GM19025 (cell line): ENCODE results near the gene ARHGAP29.

ENCODE experiments used
- ATAC-seq: cut with Tn5 transposase; IDR thresholded peaks from one replicate; pipeline ENCODE4 v1.9.1; 2021; ENCODE audit warnings: mild to moderate bottlenecking, low read depth, moderate library complexity; ENCODE audit not compliant: unreplicated experiment

ARHGAP29 gene

GRCh38 chr1:94130851-94131595 lies 106.4 kb downstream of the ARHGAP29 start:
- ATAC-seq, result no peak

GRCh38 chr1:94126651-94127050 lies 110.7 kb downstream of the ARHGAP29 start:
- no peak for ATAC-seq

GRCh38 chr1:94125551-94126514 lies 111.6 kb downstream of the ARHGAP29 start:
- ATAC-seq, result no peak

GRCh38 chr1:94124538-94124937 lies 112.8 kb downstream of the ARHGAP29 start:
- ATAC-seq, result no peak

GRCh38 chr1:94122201-94122970 lies 115.0 kb downstream of the ARHGAP29 start:
- ATAC-seq, result no peak
